HG03521 (cell line): ENCODE measurements around the gene APMAP.
"Not testable (repeated sequence)": the region's sequence is repeated elsewhere in the genome, so short reads cannot be mapped to it uniquely, and the experiment has no call there.

Experiments used
- ATAC-seq: cut with Tn5 transposase; IDR thresholded peaks from one replicate; pipeline ENCODE4 v1.9.1; 2021; ENCODE audit warnings: mild to moderate bottlenecking, moderate library complexity; ENCODE audit not compliant: unreplicated experiment

APMAP gene

DNA sequence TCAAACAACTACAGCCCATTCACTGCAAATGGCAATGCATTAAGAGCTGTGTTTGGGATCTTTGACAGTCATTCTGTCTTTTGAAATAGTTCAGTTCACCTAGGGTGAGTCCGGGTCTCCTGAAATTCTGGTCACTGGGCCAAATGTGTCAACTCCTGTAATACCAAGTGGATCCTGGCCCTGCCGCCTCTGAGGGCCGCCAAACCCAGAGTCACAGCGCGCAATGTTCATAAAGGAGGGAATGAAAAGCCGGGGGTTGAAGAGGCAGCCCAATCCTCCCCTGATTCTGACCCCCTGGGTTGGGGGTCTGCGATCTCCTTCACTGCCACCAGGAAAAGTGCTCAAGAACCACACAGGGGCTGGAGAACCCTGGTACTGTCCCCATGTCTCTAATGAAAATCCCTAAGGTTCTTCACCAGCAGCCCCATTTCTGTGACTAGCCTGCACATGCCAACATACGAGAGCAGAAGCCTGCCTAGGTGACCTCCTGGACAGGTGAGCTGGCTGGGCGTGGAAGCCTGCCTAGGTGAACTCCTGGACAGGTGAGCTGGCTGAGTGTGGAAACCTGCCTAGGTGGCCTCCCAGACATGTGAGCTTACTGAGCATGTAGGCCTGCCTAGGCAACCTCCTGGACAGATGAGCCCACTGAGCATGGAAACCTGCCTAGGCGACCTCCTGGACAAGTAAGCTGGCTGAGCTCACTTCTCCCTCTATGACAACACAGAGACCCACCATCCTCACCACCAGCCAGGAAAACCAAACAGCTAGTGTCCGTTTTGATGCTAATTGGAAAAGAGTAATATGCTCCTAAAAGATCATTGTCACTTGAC is 16.1 kb upstream of the APMAP start:
- ATAC-seq: no peak

DNA sequence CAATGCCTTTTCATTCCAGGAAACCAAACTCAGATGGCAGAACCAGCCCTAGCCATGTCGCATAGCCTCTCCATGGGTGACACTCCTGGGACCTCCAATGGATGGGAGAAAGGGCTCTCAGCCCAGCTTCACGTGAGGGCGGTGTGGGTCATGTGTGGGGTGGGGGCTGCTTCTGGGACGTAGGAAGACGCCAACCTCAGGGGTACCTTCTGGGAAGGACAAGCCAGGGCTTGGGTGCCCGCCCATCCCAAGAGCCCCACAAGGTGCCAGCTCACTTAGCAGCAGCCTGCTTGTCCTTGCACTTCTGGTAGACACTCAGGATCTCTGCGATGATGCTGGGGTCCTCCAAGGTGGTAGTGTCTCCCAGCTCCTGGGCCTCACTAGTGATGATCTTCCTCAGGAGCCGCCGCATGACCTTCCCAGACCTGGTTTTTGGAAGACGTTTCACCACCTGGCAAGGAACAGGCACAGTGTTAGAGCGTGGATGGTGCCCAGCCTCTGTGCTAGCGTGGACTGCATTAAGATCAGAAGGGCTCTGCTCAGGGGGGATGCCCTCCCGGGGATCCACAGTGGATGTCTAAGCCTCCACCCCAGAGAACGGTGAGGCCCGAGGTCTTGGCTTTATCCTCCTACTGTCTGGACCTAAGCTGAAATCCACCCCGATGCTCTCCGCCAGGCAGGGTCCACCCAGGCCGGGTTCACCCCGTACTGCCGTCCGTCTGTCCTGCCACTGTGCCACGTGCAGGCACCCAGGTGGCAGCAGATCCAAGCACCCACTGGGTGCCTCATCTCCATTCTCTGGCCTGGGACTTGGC is 15.1 kb upstream of the APMAP start:
- ATAC-seq: no peak

DNA sequence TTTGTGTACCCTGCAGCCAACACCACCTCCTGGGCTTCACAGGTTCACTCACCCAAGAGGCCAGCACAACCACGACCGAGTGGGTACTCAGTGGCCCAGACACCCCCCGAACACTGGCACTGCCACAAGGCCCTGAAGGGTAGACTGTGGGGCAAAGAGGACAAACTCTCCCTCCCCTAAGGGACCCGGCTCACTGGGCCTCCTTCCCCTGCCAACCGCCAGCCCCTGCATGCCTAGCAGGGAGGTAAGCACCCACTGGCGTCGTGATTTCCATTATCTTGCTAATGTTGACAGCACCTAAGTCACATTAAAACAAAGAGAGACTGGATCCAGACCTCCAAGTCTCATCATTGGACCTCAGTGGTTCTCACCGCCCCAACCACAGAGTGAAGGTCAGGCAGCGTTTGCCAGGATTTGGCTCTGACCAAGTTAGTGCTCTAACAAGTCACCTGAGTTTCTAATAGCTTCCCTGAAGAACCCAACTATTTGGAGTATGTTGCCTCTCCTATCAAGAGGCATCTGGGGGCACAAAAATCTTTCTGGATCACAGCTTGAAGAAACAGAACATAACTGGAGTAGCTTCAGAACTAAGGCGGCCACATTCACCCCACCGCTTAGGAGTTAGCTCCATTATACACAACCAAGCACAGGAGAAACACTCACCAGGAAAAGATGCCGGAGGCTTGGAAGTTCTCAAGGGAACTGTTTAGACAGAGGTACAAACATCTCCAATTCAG is 14.0 kb upstream of the APMAP start:
- no peak for ATAC-seq

DNA sequence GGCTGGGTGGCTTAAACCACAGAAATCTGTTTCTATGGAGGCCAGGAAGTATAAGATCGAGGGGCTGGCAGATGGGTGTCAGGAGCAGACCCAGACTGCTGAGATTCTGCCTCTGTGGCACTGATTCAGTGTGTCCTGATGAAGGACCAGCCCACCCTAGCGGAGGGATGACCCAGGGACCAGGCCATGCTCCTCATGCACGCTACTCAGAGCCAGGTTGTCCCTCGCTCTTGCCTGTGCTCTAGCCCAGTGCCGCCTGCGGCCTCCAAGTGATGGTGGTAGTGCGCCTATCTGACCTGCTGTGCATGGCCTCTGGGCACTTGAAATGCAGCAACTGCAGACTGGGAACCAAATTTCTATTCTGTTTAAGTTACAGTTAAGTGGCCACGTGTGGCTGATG is 13.1 kb upstream of the APMAP start:
- ATAC-seq: no peak

DNA sequence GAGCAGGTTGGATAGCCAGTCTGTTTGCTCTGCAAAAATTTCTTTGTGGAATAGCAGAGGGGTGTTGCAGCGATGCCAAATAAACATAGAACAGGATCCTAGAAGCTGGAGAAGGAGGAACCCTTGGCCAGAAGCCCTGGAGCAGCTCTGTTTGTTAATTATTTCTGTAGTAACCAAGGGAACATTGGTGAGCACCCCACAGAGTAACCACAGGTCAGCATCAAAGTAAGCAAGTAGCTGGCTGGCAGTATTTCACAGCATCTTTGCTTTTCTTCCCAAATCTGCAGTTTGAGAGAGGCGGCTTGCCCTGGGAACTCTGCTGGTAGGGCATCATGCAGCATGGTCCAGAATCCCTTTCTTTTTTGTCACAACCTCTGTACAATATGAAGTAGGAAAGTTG is 12.7 kb upstream of the APMAP start:
- ATAC-seq: no peak

DNA sequence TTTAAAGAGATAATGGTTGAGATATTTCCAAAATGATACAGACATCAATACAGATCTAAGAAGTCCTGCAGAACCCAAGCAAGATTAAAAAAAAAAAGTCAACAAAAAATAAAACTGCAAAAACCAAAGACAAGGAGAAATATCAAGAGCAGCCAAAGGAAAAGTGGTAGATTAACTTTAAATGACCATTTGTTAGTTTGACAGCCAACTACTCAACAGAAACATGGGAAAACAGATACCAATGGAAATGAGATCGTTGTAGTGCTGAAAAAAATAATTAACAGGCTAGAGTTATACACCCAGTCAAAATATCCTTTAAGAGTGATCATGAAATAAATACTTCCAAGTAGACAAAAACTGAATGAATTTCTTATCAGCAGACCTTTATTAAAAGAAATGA is 10.5 kb upstream of the APMAP start:
- no peak for ATAC-seq

DNA sequence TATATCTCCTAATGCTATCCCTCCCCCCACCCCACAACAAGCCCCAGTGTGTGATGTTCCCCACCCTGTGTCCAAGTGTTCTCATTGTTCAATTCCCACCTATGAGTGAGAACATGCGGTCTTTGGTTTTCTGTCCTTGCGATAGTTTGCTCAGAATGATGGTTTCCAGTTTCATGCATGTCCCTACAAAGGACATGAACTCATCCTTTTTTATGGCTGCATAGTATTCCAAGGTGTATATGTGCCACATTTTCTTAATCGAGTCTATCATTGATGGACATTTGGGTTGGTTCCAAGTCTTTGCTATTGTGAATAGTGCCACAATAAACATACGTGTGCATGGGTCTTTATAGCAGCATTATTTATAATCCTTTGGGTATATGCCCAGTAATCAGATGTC is 8.8 kb upstream of the APMAP start:
- not testable (repeated sequence) for ATAC-seq

DNA sequence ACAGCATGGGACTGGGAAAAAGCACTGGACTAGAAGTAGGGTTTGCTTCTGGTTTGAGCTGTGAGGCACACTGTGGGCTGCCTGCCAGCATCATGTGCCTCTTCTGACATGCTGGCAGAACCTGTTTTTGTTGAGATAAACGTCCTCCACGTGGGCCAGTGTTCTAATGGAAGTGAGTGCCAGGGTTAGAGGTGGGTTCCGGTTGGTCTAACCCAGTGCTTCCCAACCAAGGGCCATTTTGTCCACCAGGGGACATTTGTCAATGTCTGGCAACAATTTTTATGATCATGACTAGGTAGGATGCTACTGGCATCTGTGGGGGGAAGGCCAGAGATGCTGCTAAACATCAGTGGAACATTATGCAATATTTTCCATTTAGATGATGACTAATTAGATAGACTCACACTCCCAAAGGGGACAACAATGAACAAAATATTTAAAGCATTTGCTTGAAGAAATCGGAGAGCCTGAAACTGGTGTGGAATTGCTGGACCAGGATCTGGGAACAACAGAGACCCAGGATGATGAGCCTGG is 7.8 kb upstream of the APMAP start:
- ATAC-seq: no peak

DNA sequence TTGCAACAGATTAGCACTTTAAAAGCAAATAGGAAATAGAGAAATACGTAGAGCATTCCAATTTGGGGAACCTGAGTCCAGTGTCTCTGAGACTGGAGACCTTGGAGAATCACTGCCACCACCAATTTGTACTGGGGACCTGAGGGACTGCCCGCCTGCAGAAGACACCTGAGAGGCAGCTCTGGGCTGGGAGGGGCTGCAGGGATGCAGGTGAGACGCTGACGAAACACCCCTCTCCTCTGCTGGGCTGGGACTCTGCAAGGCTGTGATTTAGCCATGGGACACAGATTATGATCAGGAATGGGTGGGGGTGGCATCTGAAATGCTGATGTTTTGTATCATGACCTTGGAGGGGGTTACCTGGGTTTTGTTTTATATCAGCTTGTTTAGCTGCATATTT is 7.0 kb upstream of the APMAP start:
- no peak for ATAC-seq

DNA sequence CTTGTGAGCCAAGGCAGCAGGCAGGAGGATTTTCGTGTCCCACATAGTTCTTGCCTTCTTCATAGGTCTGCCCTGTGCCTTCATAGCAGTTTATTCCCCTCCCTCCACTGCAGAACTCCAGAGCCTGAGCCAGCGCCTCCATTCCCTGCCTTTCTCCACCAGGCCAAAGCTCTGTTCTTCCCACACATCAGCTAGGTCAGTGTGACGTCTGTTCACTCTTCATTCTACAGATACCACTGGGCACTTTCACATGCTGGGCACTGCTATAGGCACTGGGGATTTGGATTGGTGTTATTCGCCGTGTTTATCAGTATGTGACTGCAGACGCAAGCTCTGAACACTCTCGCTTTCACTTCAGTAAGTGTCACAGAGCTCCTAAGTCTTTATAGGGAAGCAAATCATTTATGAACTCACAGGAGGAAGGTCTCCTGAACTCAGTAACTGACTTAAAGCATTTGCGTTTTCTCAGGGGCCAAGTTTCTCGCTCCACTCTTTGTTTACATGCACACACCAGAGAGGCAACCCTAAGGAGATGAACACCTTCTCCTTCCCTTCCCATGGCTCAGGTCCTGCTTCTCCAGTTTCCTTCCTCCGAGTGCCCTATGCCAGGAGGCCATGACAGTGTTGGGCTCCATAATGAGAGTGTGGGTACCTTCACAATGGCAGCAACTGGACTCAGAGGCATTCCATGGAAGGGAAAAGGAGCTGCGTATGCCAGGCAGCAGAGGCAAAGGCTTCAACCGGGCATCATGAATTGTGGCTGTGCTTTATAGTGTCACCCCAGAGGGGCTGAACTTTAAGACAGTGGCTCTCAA is 6.3 kb upstream of the APMAP start:
- ATAC-seq: no peak

DNA sequence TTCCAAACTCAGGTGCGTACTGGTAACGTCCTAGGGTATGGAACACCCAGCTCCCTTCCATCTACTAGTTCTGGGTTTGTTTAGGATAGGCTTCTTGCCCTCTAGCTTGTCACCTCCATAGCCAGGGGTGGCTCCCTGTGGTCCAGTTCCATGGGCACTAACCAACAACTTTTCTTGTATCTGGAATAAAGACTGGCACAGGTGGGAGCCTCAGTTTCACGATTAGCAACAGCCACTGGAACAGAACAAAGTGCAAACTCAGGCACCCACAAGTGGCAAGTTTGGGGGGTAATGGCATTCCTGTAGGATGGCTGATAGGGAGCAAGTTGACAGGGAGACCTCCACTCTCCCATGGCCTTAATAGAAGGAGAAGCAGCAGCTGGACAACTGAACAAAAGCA is 5.6 kb upstream of the APMAP start:
- no peak for ATAC-seq

DNA sequence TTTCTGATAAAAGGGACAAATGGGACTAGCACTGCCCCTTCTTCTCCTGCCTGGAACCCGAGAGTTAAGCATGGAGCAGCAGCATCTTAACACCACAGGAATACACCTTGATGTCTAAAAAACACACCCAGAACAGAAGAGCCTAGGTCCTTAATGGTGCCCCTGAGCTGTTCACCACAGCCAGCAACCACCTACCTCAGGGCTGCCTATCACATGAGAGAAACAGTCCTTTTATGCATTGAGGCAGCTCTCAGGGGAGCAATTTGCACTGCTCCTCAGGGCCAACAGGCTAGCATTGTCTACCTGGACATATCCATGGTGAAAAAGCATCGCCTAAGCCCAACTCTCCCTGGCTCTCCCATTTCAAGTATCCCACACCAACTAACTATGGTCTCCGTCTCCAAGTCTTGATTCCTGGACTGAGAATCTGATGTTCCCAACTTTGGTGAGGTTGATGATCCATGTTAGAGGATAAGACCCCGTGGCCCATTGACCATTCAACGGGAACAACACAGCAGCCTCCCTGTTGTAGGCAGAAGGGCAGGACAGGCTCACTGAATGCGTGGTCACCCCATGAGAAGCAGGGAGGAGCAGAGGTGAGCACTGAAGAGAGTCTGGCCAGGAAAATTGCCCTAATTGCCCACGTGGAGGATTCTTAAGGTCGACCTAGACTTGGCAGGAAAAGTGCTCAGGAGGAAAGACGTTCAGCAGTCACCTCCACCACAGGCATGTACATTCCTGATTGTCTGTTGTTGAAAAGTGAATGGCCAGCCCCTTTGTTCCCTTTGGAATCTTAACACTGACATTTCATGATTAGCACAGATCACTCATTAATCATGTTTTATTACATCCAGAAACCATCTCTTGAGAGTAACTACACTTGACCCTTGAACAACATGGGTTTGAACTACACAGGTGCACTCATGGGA is 4.2 kb upstream of the APMAP start:
- no peak for ATAC-seq

DNA sequence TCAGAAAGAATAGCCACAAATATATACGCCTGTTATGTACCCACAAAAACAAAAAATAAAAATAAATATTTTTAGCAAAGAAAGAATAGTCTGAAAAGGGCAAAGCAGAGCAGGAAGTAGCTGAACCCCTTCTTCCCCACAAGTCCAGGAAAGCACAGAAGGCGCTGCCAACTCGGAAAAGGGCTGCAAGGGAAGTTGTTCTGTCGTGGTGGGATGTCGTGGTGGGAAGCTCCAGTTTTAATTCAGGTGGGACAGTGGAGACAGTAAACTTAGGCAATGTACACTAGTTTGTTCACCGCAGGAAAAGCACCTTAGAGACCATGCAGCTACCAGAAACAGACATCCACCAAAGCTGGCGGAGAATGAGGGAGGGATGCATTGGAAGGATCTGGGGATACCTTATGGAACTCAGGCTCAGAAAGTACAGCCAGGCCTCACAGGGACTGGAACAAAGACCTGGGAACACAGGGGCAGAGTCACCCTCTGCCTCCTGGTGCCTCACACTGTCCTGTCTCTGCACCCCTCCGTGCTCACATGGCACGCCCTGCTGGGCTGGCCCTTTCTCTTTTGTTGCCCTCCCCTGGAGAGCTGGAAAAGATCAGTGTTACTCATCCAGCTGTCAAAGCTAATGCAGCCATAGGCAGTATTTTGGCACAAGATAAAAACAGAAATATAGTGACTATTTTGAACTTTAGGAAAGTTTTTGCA is 3.3 kb upstream of the APMAP start:
- ATAC-seq: no peak

DNA sequence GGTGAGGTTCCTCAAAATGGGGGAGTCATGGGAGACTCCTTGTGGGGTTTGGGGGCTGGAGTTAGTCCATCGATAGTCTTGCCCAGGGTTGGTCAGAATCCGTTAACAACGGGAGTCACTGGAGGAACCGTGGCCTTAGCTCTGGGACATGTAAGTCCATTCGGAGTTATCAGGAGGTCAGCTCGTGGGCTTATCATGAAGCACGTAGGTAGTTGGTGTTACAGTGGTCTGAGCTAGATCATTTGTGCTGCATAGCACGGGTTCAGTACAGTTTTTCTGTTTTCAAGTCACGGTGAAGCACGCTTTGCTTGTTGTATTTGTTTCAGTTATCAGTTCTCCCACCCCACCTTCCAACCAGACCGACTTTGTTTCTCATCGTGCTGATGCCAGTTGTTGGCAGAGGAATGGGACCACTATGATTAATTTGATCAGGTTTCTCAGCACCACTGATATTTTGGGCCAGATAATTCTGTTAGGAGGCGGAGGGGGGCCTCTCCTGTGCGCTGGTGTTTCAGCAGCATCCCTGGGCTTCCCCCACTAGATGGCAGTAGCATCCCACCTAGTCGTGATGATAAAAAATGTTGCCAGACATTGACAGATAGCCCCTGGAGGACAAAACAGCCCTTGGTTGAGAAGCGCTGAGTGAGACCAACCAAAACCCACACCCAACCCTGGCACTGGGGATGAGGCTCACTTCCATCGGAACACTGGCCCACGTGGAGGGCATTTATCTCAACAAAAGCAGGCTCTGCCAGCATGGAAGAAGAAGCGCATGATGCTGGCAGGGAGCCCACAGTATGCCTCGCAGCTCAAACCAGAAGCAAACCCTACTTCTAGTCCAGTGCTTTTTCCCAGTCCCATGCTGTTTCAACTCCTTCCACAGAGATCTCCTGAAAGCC is 2.2 kb upstream of the APMAP start:
- ATAC-seq: peak; percentile 30

DNA sequence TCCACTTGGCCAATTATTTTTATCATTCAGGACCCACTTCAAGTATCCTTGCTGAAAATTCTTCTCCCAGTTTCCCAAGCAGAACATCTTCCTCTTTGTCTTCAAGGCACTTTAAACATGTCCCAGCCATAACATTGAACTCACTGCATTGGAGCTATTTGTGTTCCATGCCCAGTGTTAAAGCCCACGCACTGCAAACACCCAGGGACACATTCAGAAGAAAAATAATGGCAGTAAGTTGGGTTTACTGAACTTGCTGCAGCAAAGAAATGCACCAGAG is 1.6 kb upstream of the APMAP start:
- no peak for ATAC-seq

DNA sequence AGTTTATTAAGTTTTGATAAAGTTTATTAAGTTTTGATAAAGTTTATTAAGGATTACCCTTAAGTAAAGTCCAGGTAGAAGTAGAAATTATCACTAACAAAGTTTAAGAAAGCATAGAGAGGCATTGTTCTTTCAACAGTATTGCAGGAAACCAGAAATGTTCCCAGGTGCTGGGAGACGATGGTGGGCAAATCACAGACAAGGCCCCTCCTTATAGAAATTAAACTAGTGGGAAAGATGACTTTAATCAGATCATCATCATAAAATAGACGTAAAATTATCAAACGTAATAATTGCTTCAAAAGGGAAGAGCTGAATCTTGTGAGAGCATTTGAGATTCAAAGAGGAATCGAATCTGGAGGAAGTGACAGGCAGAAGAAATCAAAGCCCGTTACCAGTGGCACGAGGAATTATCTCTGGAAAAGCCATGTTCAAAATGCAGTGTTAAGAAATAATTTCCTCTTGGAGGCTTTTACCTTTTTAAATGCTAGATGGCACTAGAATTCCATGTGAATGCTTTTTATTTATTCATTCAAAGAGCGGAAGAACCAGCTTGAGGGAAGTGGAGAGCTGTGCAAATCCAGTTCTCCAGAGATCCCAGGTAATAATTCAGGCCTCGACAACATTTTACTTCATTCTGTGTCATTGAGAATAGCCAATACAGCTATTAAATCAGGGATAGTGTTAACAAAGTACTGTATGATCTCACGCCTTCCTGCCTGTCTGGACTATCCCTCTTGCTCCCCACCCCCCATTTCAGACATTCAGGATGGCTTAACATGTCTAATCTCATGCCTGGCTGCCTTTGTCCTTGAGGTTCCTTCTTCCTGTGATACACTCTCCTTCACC is 1.0 kb upstream of the APMAP start:
- no peak for ATAC-seq

DNA sequence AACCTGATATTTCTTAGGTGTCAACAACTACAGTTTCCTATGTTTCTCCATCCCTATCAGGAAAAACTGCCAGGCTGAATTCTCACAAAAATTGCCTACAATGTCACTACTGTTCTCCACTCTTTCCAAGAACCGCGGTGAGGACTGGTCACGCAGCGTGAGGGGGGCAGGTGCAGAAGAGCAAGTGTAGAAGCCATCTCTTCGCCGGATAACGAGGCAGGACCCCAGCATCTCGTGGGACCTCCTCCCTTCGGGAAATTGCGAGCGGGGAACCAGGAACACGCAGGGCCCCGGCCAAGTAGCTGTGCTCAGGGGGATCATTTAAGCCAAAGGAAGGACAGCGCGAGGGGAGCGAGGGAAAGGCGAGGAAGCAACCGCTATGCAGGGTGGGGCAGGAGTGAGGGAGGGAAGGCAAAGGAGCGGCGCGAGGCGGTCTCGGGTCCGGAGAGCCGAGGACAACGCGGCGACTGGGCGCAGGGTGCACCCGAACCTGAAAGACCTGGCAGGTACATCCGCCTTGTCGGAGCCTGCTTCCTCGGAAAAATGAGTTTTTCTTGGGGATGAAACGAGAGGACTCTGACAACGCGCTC is 559 bp downstream of the APMAP start:
- ATAC-seq: peak; percentile 2
